HG02759 (cell line): Measurements from ENCODE around the gene OR5B21.

Source experiments
- ATAC-seq: cut with Tn5 transposase; IDR thresholded peaks from one replicate; pipeline ENCODE4 v1.9.1; 2021; ENCODE audit warnings: mild to moderate bottlenecking, moderate library complexity; ENCODE audit not compliant: unreplicated experiment

The OR5B21 gene

DNA sequence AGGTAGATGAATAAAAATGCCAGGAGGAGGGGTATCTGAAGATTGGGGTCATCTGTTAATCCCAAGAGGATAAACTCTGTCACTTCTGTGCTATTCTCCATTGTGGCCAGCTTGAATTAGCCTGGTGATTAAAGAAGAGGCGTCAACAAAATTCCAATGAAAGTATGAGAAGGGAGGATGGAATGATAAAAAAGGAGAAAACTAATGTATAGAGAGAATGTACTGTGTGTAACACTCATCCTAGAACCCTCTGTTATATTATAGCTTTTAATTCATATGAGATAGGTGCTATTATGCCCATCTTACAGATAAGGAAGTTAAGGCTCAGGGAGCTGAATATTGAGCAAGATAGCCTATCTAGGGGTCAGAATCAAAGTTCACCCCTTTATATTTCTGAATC lies at the start of gene OR5B21:
TSS of gene OR5B21 (minus strand) at position 101 of the 400 bp plus-strand sequence. CDS start at position 101, 0 bp downstream.
- no peak for ATAC-seq

GRCh38 chr11:58549644-58550043 lies 41.7 kb upstream of the OR5B21 start:
- ATAC-seq = no peak

DNA sequence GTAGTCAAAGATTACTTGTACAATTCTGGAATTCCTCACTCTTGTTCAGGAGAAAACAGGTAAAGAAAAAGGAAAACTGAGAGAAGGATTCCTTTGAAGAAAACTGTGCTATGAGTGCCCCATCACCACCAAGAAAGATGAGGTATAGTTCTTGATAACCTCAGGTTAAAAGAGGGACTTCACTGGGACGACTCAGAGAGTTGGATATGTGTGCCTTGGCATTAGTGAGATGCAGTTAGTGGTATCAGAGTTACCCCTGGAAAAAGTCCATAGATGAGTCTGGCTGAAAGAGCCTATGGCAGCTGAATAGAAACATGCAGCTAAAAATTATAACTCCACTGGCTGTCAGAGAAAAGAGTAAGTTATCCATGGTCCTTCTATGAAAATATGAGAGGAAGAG lies 38.9 kb upstream of the OR5B21 start:
- no peak for ATAC-seq

- ATAC-seq = no peak
Observed at GRCh38 chr11:58531865-58532341, 24.0 kb upstream of the OR5B21 start.

- no peak for ATAC-seq
Observed at GRCh38 chr11:58530236-58530635, 22.3 kb upstream of the OR5B21 start.

DNA sequence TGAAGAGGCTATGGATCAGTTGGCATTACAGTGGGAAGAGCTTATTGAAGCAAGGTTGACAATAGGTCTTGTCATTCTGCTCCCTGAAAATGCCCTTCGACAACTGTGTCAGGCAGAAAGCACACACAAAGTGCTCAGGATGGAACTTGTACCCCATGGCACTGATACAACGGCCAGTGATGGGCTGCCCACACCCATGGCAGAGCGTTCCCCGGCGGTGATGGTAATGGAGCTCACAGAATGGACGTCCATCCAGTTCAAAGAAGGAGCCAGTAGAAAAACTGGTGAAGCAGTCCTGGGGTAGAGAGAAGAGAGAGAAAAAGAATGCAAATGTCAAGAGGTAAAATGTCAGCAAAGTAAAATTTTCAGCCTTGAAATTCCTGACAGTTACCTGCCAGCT lies 19.5 kb upstream of the OR5B21 start:
- ATAC-seq = no peak

- ATAC-seq = no peak
Observed at GRCh38 chr11:58526721-58527120, 18.8 kb upstream of the OR5B21 start.

DNA sequence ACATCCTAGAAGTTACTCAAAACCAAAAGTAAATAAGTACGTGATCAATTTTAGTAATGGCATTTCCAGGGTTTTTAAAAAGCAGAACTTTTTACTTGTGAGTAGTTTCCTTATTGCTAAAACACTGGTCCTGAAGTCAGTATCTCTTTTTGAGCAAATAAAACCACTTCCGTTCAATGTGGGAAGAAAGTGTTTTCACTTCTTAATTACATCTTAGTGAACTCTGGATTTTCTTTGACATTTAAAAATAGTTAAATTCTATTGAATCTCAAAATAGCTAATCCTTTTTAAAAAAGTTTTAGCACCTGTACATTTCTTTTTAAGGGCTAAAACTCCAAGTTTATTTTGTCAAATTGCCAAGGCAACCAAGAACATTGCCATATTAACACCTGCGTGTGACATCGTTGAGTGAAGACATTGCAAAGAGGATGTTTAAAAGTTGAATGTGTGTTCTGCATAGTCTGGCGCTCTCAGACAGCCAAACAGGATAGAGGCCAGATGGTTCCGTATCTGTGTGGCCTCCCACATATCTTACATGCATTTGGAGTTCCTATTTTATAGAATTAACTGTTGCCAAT lies 17.2 kb upstream of the OR5B21 start:
- ATAC-seq = peak; percentile 86

GRCh38 chr11:58524232-58525036 lies 16.5 kb upstream of the OR5B21 start:
- ATAC-seq = peak; percentile 44

GRCh38 chr11:58513747-58514367 lies 6.0 kb upstream of the OR5B21 start:
- ATAC-seq = peak; percentile 81

- no peak for ATAC-seq
Observed at GRCh38 chr11:58511636-58512035, 3.7 kb upstream of the OR5B21 start.

DNA sequence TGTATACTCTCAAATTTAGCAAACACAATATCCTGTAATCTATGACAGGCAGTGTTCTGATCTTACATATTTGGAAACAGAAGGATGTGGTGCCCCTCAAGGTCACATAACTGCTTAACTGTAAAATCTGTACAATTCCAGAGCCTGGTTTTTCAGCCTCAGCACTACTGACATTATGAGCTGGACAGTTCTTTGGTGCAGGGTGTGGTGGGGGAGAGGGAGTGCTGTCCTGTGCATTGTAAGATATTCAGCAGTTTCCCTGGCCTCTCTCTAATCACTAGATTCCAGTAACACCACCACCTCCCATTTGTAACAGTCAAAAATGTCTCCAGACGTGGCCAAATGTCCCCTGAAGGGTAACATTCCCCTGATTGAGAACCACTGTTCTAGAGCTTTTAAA lies 1.8 kb upstream of the OR5B21 start:
- no peak for ATAC-seq

GRCh38 chr11:58508814-58509213 lies 909 bp upstream of the OR5B21 start:
- ATAC-seq = no peak

GRCh38 chr11:58507355-58507754 lies 550 bp downstream of the OR5B21 start:
- no peak for ATAC-seq

DNA sequence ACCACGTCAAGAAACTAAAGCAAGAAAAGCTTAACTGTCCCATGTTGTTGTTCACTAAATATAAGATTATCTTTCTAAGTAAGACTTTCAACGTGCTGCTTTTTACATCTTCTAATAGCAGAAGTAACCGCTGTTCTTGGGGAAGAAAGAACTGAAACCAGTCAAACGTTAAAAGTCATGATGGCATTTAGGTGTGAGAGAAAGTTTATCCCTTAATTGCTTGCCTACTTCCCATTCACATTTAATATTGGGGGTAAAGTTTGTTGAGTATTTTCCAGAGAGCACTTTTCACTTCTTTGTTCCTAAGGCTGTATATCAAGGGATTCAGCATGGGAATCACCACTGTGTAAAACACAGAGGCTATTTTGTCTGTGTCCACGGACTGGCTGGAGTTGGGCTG lies 970 bp downstream of the OR5B21 start:
- ATAC-seq = peak; percentile 48

- ATAC-seq = no peak
Observed at GRCh38 chr11:58505849-58506248, 2.1 kb downstream of the OR5B21 start.

DNA sequence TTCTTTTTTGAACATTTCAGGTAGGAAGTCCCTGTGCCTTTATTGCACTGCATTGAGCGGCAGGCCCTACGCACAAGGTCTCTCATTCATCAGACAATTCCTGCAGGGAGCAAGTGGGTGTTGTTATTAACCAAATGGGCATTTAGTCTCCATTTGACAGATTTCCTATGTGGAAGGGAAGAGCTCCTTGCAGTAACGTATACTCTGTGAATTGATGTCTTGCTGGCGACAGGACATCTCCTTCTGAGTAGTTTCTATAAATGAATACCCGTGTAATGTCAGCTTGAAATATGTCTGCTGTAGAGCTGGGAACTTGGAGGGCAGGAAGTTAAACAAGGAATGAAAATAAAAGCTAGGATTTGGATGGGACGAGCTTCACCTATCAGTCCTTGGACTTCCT lies 3.7 kb downstream of the OR5B21 start:
- ATAC-seq = no peak

DNA sequence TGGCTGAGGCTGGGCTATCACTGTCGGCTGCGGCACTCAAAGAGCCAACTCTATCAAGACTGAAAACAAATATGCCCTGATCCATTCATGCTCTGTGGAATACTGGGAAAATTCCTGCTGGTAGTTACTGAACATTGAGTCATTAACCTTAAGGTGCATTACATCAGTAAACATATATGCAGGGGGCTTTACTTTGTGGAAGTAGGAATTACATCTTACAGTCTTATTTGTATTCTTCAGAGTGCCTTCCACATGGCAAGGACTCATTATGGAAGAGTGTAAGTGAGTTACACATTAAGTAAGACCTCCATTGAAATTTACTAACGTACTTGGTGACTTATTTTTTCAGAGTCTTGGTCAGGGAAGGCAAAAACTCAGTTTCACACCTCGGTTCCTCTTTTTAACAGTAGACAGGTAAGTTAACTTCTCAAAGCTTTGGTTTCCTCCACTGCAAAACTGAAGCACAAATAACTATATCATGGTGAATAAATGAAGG lies 4.5 kb downstream of the OR5B21 start:
- peak; percentile 89 for ATAC-seq

- ATAC-seq = no peak
Observed at GRCh38 chr11:58502004-58502403, 5.9 kb downstream of the OR5B21 start.

GRCh38 chr11:58498464-58498863 lies 9.4 kb downstream of the OR5B21 start:
- no peak for ATAC-seq

GRCh38 chr11:58497951-58498350 lies 10.0 kb downstream of the OR5B21 start:
- no peak for ATAC-seq

DNA sequence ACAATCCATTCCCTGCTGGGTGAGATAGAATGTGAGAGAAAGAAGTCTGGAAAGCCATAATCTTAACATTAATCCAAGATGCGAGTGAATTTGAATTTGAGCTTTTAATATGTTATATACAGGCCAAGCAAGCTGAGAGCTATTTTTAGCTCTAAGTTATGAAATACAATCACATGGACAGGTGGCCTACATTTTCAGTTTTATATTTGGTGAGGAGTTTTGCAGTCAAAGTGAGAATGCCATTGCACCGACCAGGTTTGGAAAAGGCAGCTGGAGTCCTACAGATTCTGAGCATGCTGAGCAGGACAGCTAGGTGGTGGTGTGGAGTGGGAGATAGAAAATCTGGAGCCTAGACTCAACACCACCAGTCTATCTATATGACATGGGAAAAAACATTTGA lies 12.0 kb downstream of the OR5B21 start:
- ATAC-seq = peak; percentile 48
